Gastrocnemius medialis (tissue), 4 donors: Measurements from ENCODE around the gene S100G. TPM values are rescaled to one million over a fixed set of nuclear protein-coding genes. Genes with fewer than 3 reads are reported as not detected.

ENCODE experiments used
- ATAC-seq, 2 donors: fragments of 150-250 bp; one replicate each; pipeline ENCODE4 v1.9.1; 2016
- DNase-seq, 2 donors: peaks; one replicate each; pipeline ENCODE4 v3.0.0-alpha.2; 2019
- H3K27ac ChIP-seq, 4 donors: fragments of 200-600 bp; sonication (generic); 1 replicate in 1 of 4; 2 replicates in 3 of 4; pipeline ENCODE4 v1.5.1; 2016 to 2018; ENCODE audit warnings: mild to moderate bottlenecking in 2 of 4, moderate library complexity in 1 of 4
- H3K27me3 ChIP-seq, 3 donors: fragments of 200-600 bp; sonication (generic) in 2 of 3; 1 replicate in 1 of 3; 2 replicates in 2 of 3; pipeline versions ENCODE4 v1.5.1 to v1.6.0; 2016 to 2019; ENCODE audit warnings: mild to moderate bottlenecking in 1 of 3, moderate library complexity in 1 of 3
- H3K36me3 ChIP-seq, 2 donors: fragments of 200-600 bp; sonication (generic) in 1 of 2; one replicate each; pipeline ENCODE4 v1.5.1; 2017 to 2018
- H3K4me1 ChIP-seq, 2 donors: fragments of 200-600 bp; sonication (generic) in 1 of 2; one replicate each; pipeline ENCODE4 v1.5.1; 2016 to 2017; ENCODE audit warnings: mild to moderate bottlenecking in 2 of 2
- H3K4me3 ChIP-seq, 4 donors: fragments of 200-600 bp; sonication (generic) in 3 of 4; 1 replicate in 1 of 4; 2 replicates in 3 of 4; pipeline ENCODE4 v1.5.1; 2016 to 2019; ENCODE audit warnings: mild to moderate bottlenecking in 2 of 4
- H3K9me3 ChIP-seq, 3 donors: fragments of 200-600 bp; sonication (generic) in 2 of 3; 1 replicate in 1 of 3; 2 replicates in 2 of 3; pipeline ENCODE4 v1.5.1; 2016 to 2019
- POLR2A ChIP-seq, 2 donors: fragments of 450-650 bp; IDR thresholded peaks; one replicate each; pipeline ENCODE4 v1.6.1; 2017; ENCODE audit warnings: antibody characterized with exemption in 2 of 2, mild to moderate bottlenecking in 2 of 2, moderate library complexity in 2 of 2
- in situ Hi-C, 4 donors: fragments of 200-750 bp; cut with MboI; loops; one replicate each; pipeline versions ENCODE4 v1.15.0 to v1.8.0; 2017; ENCODE audit warnings: low sequenced_read_pairs in 4 of 4
- intact Hi-C: fragments of 100-400 bp; cut with DNase I; formaldehyde crosslinking; loops from one replicate; pipeline ENCODE4 v1.15.1; 2023; ENCODE audit warnings: low total_unique reads
- total RNA-seq, 4 donors: library from RNA; depleted of rRNA; stranded (reverse); fragments of >200 nt; gene quantifications; one replicate each; pipeline versions ENCODE4 v1.1.0 to v1.2.3, GENCODE V29; 2016
- TF ChIP-seq, protein P1 (sequence below), 5 experiments: fragments of 450-650 bp in 3 of 5; fragments of 200-600 bp in 2 of 5; sonication (generic) in 2 of 5; IDR thresholded peaks in 4 of 5; conservative IDR thresholded peaks in 1 of 5; 1 replicate in 4 of 5; 2 replicates in 1 of 5; pipeline ENCODE4 v1.5.1; 2016 to 2019; ENCODE audit warnings: antibody characterized with exemption in 5 of 5, mild to moderate bottlenecking in 3 of 5, moderate library complexity in 3 of 5

Gene S100G
- total RNA-seq, 4 donors from 2014 or later = not detected

DNA sequence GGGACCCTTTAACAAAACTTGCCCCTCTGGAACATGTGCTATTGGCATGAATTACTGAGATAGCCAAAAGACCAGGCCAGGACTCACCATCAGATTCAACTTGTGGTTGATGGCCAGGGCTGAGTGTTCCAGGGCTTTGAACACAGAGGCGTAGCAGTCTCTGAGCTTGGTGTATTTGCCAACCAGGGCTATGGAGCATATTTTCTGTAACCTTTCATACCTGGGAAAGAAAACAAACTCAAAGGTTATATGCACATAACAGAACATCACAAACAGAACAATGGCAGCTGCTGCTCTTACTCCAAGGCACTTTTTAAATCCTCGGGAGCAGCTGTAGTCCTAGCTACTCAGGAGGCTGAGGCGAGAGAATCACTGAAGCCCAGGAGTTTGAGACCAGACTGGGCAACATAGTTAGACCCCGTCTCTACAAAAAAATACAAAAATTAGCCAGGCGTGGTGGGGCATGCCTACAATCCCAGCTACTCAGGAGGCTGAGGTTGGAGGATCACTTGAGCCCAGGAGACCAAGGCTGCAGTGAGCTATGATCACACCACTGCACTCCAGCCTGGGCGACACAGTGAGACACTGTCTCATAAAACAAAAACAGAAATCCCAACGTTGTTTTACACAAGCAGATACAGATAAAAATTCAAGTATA lies 33.2 kb downstream of the S100G start:
- DNase-seq = no peak
- in situ Hi-C loops = no loop called here
- TF ChIP-seq POLR2A (IDR thresholded peaks at IDR 0.05) = no peak
- TF ChIP-seq, protein P1, sequence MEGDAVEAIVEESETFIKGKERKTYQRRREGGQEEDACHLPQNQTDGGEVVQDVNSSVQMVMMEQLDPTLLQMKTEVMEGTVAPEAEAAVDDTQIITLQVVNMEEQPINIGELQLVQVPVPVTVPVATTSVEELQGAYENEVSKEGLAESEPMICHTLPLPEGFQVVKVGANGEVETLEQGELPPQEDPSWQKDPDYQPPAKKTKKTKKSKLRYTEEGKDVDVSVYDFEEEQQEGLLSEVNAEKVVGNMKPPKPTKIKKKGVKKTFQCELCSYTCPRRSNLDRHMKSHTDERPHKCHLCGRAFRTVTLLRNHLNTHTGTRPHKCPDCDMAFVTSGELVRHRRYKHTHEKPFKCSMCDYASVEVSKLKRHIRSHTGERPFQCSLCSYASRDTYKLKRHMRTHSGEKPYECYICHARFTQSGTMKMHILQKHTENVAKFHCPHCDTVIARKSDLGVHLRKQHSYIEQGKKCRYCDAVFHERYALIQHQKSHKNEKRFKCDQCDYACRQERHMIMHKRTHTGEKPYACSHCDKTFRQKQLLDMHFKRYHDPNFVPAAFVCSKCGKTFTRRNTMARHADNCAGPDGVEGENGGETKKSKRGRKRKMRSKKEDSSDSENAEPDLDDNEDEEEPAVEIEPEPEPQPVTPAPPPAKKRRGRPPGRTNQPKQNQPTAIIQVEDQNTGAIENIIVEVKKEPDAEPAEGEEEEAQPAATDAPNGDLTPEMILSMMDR (IDR thresholded peaks at IDR 0.05 in 4 of 5, conservative IDR thresholded peaks at IDR 0.05 in 1 of 5) = no peak
- Histone ChIP-seq H3K36me3 (peaks cover 0 to 7% of the 10 kb centered on the region in 2 donors), H3K4me3 (no peak overlapping the region), H3K4me1 (no peaks in the 10 kb centered on the region), H3K27me3 (no peaks in the 10 kb centered on the region), H3K27ac (no peak overlapping the region), H3K9me3 (no peaks in the 10 kb centered on the region)
- ATAC-seq = no peak
- intact Hi-C loops = no loop called here

DNA sequence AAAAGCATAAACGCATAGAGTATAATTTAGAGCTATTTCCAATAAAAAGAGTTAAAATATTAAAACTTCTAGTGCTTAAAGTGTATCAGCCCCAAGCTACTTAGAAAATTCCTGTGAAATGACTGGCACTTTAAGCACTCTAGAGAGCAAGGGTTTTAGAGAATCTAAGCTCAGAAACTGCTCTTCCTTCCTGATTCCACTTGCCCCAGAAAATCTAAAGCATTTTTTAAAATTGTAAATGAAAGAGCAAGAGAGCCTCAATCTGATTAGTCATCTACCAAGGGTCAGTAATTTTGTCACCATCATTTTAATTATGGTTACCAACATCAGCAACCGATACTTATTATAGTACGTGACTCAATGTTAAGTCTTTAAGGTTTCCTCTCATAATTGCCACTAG lies 37.6 kb downstream of the S100G start:
- no peaks in the 10 kb centered on the region for H3K27me3 ChIP-seq
- ATAC-seq (no peak), DNase-seq (no peak)
- intact Hi-C loops = no loop called here
- H3K4me3 ChIP-seq = no peak overlapping the region
- no peak overlapping the region for H3K27ac ChIP-seq
- in situ Hi-C loops = no loop called here
- H3K4me1 ChIP-seq = no peaks in the 10 kb centered on the region
- TF ChIP-seq, protein P1 (IDR thresholded peaks at IDR 0.05 in 4 of 5, conservative IDR thresholded peaks at IDR 0.05 in 1 of 5) = no peak
- TF ChIP-seq POLR2A (IDR thresholded peaks at IDR 0.05) = no peak
- no peaks in the 10 kb centered on the region for H3K9me3 ChIP-seq
- no peaks in the 10 kb centered on the region for H3K36me3 ChIP-seq

DNA sequence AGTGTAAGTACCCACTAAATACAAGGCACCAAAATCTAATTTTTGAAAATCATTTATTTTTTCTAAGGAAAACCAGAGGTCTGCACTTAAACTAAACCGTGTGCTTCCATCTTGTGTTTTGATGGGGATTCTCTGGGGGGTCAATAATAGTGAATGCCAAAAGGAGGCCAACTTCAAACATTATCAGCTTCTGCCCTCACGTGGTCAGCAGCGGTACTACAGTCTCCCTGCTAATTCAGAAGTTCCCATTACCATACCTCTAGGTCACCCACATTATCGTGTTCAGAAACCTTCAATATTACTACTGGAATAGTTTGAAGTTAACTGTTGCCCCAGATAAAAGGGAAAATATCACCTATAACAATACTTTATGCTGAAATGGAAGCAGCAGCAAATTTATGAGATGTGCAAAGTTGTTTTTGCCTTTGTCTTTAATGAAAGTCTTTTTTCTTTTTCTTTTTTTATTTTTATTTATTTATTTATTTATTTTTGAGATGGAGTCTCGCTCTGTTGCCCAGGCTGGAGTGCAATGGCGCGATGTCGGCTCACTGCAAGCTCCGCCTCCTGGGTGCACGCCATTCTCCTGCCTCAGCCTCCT lies 45.2 kb downstream of the S100G start:
- intact Hi-C loops = loop anchor here (10.0 kb wide), 2 partner anchors 570 to 1010 kb away; partner anchors contain the start of gene GRPR
- Histone ChIP-seq H3K36me3 (no peaks in the 10 kb centered on the region), H3K27me3 (no peaks in the 10 kb centered on the region), H3K4me3 (no peak overlapping the region), H3K4me1 (no peaks in the 10 kb centered on the region), H3K27ac (no peak overlapping the region), H3K9me3 (no peaks in the 10 kb centered on the region)
- in situ Hi-C loops = no loop called here
- TF ChIP-seq, protein P1 (IDR thresholded peaks at IDR 0.05 in 4 of 5, conservative IDR thresholded peaks at IDR 0.05 in 1 of 5) = peak; percentile 52 to 87 (median 70)
- TF ChIP-seq POLR2A (IDR thresholded peaks at IDR 0.05) = no peak
- peak in 1 of 2 donors; percentile 27 for DNase-seq
- no peak for ATAC-seq

- no peak for ATAC-seq
- H3K4me1 ChIP-seq = no peaks in the 10 kb centered on the region
- H3K4me3 ChIP-seq = no peak overlapping the region
- H3K9me3 ChIP-seq = no peaks in the 10 kb centered on the region
- no peak overlapping the region for H3K27ac ChIP-seq
- no peak for DNase-seq
- no peak for TF ChIP-seq POLR2A (IDR thresholded peaks at IDR 0.05)
- TF ChIP-seq, protein P1 (IDR thresholded peaks at IDR 0.05 in 4 of 5, conservative IDR thresholded peaks at IDR 0.05 in 1 of 5) = no peak
- in situ Hi-C loops = no loop called here
- no peaks in the 10 kb centered on the region for H3K36me3 ChIP-seq
- H3K27me3 ChIP-seq = no peaks in the 10 kb centered on the region
- intact Hi-C loops = loop anchor here (10.0 kb wide), 2 partner anchors 572 to 1012 kb away; partner anchors contain the start of gene GRPR
These were observed 47.0 kb downstream of the S100G start for GRCh38 chrX:16696956-16697355.
